Stimulated activated effector memory CD8-positive, alpha-beta T cell treated with anti-CD3 and anti-CD28 coated beads, Interleukin-12 subunit alpha, Interleukin-12 subunit beta, amount 100 ng/mL, for 72 hours (primary cell): Measurements from ENCODE around the gene UPP1.

Source experiments
- ATAC-seq: fragments of 150-1000 bp; cut with Tn5 transposase; 2 replicates; pipeline ENCODE4 v1.10.0; 2021
- DNase-seq, 2 donors: peaks; one replicate each; pipeline ENCODE4 v3.0.0; 2021 to 2022; ENCODE audit warnings: low spot score in 2 of 2
- H3K27ac Mint-ChIP-seq: one replicate; pipeline ENCODE4 v1.8.0; 2022; ENCODE audit warnings: mild to moderate bottlenecking, mixed read lengths
- H3K36me3 Mint-ChIP-seq: one replicate; pipeline ENCODE4 v1.8.0; 2022; ENCODE audit warnings: mild to moderate bottlenecking, mixed read lengths
- H3K4me1 Mint-ChIP-seq: one replicate; pipeline ENCODE4 v1.8.0; 2022; ENCODE audit warnings: mixed read lengths
- H3K4me3 Mint-ChIP-seq: one replicate; pipeline ENCODE4 v1.8.0; 2022; ENCODE audit warnings: mild to moderate bottlenecking, mixed read lengths
- H3K9me3 Mint-ChIP-seq: one replicate; pipeline ENCODE4 v1.8.0; 2022; ENCODE audit warnings: mixed read lengths

UPP1 gene

GRCh38 chr7:48097521-48098231, 8.6 kb downstream of the UPP1 start:
- Mint-ChIP-seq H3K36me3 (peaks cover 100% of the 10 kb centered on the region), H3K4me1 (peaks cover 80% of the 10 kb centered on the region), H3K4me3 (peak overlapping the region; percentile 78), H3K9me3 (no peaks in the 10 kb centered on the region), H3K27ac (peak overlapping the region; percentile 96)
- peak; percentile 76 for ATAC-seq
- DNase-seq, result no peak

GRCh38 chr7:48098846-48099245, 9.8 kb downstream of the UPP1 start:
- H3K36me3 Mint-ChIP-seq, result peaks cover 100% of the 10 kb centered on the region
- ATAC-seq (no peak), DNase-seq (no peak)
- peak overlapping the region; percentile 78 for H3K4me3 Mint-ChIP-seq
- peak overlapping the region; percentile 96 for H3K27ac Mint-ChIP-seq
- H3K9me3 Mint-ChIP-seq, result no peaks in the 10 kb centered on the region
- peaks cover 70% of the 10 kb centered on the region for H3K4me1 Mint-ChIP-seq

- peaks cover 64% of the 10 kb centered on the region for H3K4me1 Mint-ChIP-seq
- H3K36me3 Mint-ChIP-seq, result peaks cover 100% of the 10 kb centered on the region
- H3K27ac Mint-ChIP-seq, result peak overlapping the region; percentile 96
- H3K4me3 Mint-ChIP-seq, result peak overlapping the region; percentile 78
- H3K9me3 Mint-ChIP-seq, result no peaks in the 10 kb centered on the region
- ATAC-seq (no peak), DNase-seq (no peak)
These were observed 10.7 kb downstream of the UPP1 start for GRCh38 chr7:48099781-48100180.

GRCh38 chr7:48101352-48101751, 12.3 kb downstream of the UPP1 start:
- Mint-ChIP-seq H3K4me1 (peaks cover 53% of the 10 kb centered on the region), H3K9me3 (no peaks in the 10 kb centered on the region), H3K36me3 (peaks cover 100% of the 10 kb centered on the region), H3K4me3 (no peak overlapping the region), H3K27ac (no peak overlapping the region)
- ATAC-seq (no peak), DNase-seq (peak in 1 of 2 donors; percentile 35)

- no peak for ATAC-seq
- H3K4me1 Mint-ChIP-seq, result peaks cover 46% of the 10 kb centered on the region
- peaks cover 100% of the 10 kb centered on the region for H3K36me3 Mint-ChIP-seq
- no peaks in the 10 kb centered on the region for H3K9me3 Mint-ChIP-seq
- H3K27ac Mint-ChIP-seq, result peak overlapping the region; percentile 89
- no peak overlapping the region for H3K4me3 Mint-ChIP-seq
- peak in 1 of 2 donors; percentile 56 for DNase-seq
These were observed 12.9 kb downstream of the UPP1 start for GRCh38 chr7:48101968-48102367.

- ATAC-seq (no peak), DNase-seq (peak in 1 of 2 donors; percentile 41)
- H3K4me3 Mint-ChIP-seq, result no peak overlapping the region
- H3K36me3 Mint-ChIP-seq, result peaks cover 100% of the 10 kb centered on the region
- peak overlapping the region; percentile 89 for H3K27ac Mint-ChIP-seq
- peaks cover 41% of the 10 kb centered on the region for H3K4me1 Mint-ChIP-seq
- no peaks in the 10 kb centered on the region for H3K9me3 Mint-ChIP-seq
These were observed 13.5 kb downstream of the UPP1 start for GRCh38 chr7:48102530-48102929.

- peaks cover 33% of the 10 kb centered on the region for H3K4me1 Mint-ChIP-seq
- peak overlapping the region; percentile 73 for H3K27ac Mint-ChIP-seq
- DNase-seq (no peak), ATAC-seq (no peak)
- H3K4me3 Mint-ChIP-seq, result no peak overlapping the region
- no peaks in the 10 kb centered on the region for H3K9me3 Mint-ChIP-seq
- H3K36me3 Mint-ChIP-seq, result peaks cover 100% of the 10 kb centered on the region
These were observed 16.0 kb downstream of the UPP1 start for GRCh38 chr7:48105045-48105444.

GRCh38 chr7:48106906-48107659, 18.0 kb downstream of the UPP1 start:
- DNase-seq (peak in 1 of 2 donors; percentile 44), ATAC-seq (no peak)
- Mint-ChIP-seq H3K36me3 (peaks cover 95% of the 10 kb centered on the region), H3K27ac (peak overlapping the region; percentile 72), H3K4me3 (no peak overlapping the region), H3K9me3 (no peaks in the 10 kb centered on the region), H3K4me1 (peaks cover 35% of the 10 kb centered on the region)

GRCh38 chr7:48107926-48108472, 18.9 kb downstream of the UPP1 start:
- DNase-seq (peak in 1 of 2 donors; percentile 44), ATAC-seq (no peak)
- peak overlapping the region; percentile 72 for H3K27ac Mint-ChIP-seq
- no peak overlapping the region for H3K4me3 Mint-ChIP-seq
- peaks cover 28% of the 10 kb centered on the region for H3K4me1 Mint-ChIP-seq
- H3K9me3 Mint-ChIP-seq, result no peaks in the 10 kb centered on the region
- peaks cover 86% of the 10 kb centered on the region for H3K36me3 Mint-ChIP-seq

GRCh38 chr7:48108959-48109847, 20.1 kb downstream of the UPP1 start:
- ATAC-seq (peak; percentile 29), DNase-seq (peak in 1 of 2 donors; percentile 45)
- H3K27ac Mint-ChIP-seq, result peak overlapping the region; percentile 33
- H3K36me3 Mint-ChIP-seq, result peaks cover 74% of the 10 kb centered on the region
- H3K4me3 Mint-ChIP-seq, result no peak overlapping the region
- peaks cover 28% of the 10 kb centered on the region for H3K4me1 Mint-ChIP-seq
- H3K9me3 Mint-ChIP-seq, result no peaks in the 10 kb centered on the region

GRCh38 chr7:48109848-48110663, 21.0 kb downstream of the UPP1 start:
- peak; percentile 82 for ATAC-seq
- no peak overlapping the region for H3K4me3 Mint-ChIP-seq
- H3K4me1 Mint-ChIP-seq, result peaks cover 22% of the 10 kb centered on the region
- peak overlapping the region; percentile 33 for H3K27ac Mint-ChIP-seq
- peaks cover 65% of the 10 kb centered on the region for H3K36me3 Mint-ChIP-seq
- H3K9me3 Mint-ChIP-seq, result no peaks in the 10 kb centered on the region
- DNase-seq, result peak; percentile 85 to 93

GRCh38 chr7:48110868-48111267, 21.8 kb downstream of the UPP1 start:
- no peak overlapping the region for H3K27ac Mint-ChIP-seq
- no peak for ATAC-seq
- H3K36me3 Mint-ChIP-seq, result peaks cover 57% of the 10 kb centered on the region
- no peaks in the 10 kb centered on the region for H3K9me3 Mint-ChIP-seq
- DNase-seq, result no peak
- H3K4me1 Mint-ChIP-seq, result peaks cover 21% of the 10 kb centered on the region
- H3K4me3 Mint-ChIP-seq, result no peak overlapping the region

GRCh38 chr7:48111596-48111995, 22.5 kb downstream of the UPP1 start:
- no peak for ATAC-seq

More at GRCh38 chr7:48111596-48111995, 22.5 kb downstream of the UPP1 start:
- Mint-ChIP-seq H3K9me3 (no peaks in the 10 kb centered on the region), H3K36me3 (peaks cover 50% of the 10 kb centered on the region), H3K27ac (no peak overlapping the region), H3K4me1 (peaks cover 21% of the 10 kb centered on the region), H3K4me3 (no peak overlapping the region)
- no peak for DNase-seq
